Measurements from ENCODE around the gene NEMP1.

NEMP1 gene

DNA sequence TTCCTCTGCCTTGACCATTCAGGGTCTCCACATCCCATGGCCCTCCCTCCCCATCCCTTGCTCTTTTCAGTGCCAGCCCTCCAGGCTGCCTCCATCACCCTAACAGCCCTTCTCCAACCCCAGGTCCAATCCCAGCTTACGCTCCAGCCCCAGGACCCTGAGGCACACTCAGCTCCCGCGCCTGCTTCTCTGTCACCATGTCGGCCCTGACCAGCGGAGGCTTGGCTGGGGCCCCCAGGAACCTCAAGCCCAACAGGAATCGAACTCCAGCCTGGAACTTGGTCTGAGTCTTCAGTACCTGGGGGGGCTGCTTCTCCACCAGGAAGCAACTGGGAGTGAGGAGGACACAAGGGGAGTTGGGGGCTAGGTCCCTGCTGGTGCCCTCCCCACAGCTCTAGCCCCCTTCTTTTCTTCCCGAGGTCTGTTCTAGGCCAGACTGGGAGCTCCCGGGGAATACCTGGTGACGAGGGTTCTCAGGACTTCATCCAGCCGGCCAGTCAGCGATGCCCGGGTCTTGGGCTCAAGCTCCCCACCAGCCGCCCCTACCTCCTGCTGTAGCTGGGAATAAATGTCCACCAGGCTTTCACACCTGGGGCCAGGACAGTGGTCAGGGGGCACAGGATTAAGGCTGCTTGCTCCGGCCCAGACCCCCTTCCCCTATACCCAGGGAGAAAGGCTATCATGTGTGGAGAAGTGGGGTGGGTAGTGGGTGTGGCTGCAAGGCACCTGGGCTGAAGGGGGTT is 26.6 kb upstream of the NEMP1 start:
- Histone ChIP-seq H3K27me3 (ENCODE audit: low read depth, low read length) (no peaks in the 10 kb centered on the region), H3K9me3 (ENCODE audit: control insufficient read depth in 1 of 2, low read length in 2 of 2) (no peaks in the 10 kb centered on the region), H3K4me3 (ENCODE audit: low read depth in 1 of 2, low read length in 2 of 2) (no peak overlapping the region), H3K4me1 (ENCODE audit: control insufficient read depth in 1 of 2, insufficient read depth in 2 of 2, low read length in 2 of 2) (peaks cover 20 to 42% of the 10 kb centered on the region in 2 donors), H3K36me3 (ENCODE audit: control insufficient read depth in 1 of 2, insufficient read depth in 2 of 2, low read length in 2 of 2) (peaks cover 38 to 54% of the 10 kb centered on the region in 2 donors), H3K27ac (ENCODE audit: low read length) (no peak overlapping the region)

DNA sequence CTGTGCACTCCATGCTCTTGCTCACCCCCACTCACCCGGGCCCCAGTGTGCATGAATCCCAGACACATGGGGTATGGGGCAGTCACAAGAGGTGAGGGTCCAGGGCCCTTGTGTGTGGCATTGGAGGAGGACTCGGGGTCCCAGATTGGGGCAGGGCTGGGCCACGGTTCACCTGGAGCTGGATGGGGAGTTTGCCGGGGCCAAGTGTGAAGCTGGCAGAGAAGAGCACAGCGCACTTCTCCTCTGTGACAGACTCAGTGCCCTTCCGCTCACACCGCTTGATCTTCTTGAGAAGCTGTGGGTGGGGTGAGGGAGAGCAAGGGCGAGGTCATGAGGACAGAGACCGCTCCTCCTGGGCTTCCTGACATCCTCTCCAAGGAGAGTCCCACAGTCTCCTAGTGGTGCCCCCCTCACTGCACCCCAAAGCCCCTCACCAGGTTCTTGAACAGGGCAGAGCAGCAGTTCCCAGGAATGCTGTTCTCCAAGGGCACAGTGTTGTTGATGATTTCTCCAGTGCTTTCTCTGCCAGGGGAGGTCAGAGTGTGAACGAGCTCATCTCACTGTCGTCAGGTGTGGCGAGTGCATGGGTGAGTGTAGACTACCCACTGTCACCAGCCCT is 25.8 kb upstream of the NEMP1 start:
- no peak overlapping the region for H3K4me3 ChIP-seq (ENCODE audit: low read depth in 1 of 2, low read length in 2 of 2)
- H3K36me3 ChIP-seq (ENCODE audit: control insufficient read depth in 1 of 2, insufficient read depth in 2 of 2, low read length in 2 of 2): peaks cover 44 to 62% of the 10 kb centered on the region in 2 donors
- no peaks in the 10 kb centered on the region for H3K9me3 ChIP-seq (ENCODE audit: control insufficient read depth in 1 of 2, low read length in 2 of 2)
- peaks cover 13 to 34% of the 10 kb centered on the region in 2 donors for H3K4me1 ChIP-seq (ENCODE audit: control insufficient read depth in 1 of 2, insufficient read depth in 2 of 2, low read length in 2 of 2)
- H3K27me3 ChIP-seq (ENCODE audit: low read depth, low read length): no peaks in the 10 kb centered on the region
- H3K27ac ChIP-seq (ENCODE audit: low read length): no peak overlapping the region

- H3K36me3 ChIP-seq (ENCODE audit: control insufficient read depth in 1 of 2, insufficient read depth in 2 of 2, low read length in 2 of 2): peaks cover 49 to 67% of the 10 kb centered on the region in 2 donors
- peaks cover 11 to 30% of the 10 kb centered on the region in 2 donors for H3K4me1 ChIP-seq (ENCODE audit: control insufficient read depth in 1 of 2, insufficient read depth in 2 of 2, low read length in 2 of 2)
- no peak overlapping the region for H3K4me3 ChIP-seq (ENCODE audit: low read depth in 1 of 2, low read length in 2 of 2)
These were observed 25.3 kb upstream of the NEMP1 start for GRCh38 chr12:57103856-57104255.

DNA sequence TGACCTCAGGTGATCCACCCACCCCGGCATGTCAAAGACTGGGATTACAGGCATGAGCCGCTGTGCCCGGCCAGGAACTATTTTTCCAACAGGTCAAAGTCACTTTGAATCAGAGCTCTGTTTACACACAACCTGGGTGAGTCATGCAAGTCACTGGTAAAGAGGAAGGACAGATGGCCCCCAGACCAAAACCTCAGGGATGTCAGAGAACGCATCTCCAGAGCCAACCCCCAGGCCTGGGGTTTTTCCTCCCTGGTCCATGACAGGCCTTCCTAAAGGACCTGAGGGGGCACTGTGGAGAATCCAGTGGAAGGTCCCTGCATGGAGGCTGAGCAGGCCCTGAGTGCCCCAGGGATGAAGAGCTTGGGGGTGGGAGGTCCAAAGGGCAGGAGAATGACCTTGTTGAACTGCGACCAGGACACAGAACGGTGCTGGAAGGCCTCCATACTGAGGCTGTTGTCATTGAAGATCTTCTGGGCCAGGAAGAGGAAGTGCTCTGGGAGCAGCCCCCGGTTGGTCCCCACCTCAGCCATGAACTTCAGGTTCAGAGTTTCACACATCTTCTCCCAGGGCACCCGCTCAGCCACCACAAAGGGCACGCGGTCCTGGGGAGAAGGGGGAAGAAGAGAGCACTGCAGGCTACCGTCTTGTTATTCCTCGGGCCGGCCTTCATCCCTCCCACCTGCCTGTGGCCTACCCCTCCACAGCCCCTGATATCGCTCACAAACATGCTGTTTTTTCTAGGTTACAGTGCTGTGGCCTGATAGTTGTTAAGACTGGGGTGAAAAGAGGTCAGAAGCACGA is 23.5 kb upstream of the NEMP1 start:
- Histone ChIP-seq H3K36me3 (ENCODE audit: control insufficient read depth in 1 of 2, insufficient read depth in 2 of 2, low read length in 2 of 2) (peaks cover 59 to 77% of the 10 kb centered on the region in 2 donors), H3K9me3 (ENCODE audit: control insufficient read depth in 1 of 2, low read length in 2 of 2) (no peaks in the 10 kb centered on the region), H3K27me3 (ENCODE audit: low read depth, low read length) (no peaks in the 10 kb centered on the region), H3K27ac (ENCODE audit: low read length) (no peak overlapping the region), H3K4me1 (ENCODE audit: control insufficient read depth in 1 of 2, insufficient read depth in 2 of 2, low read length in 2 of 2) (peaks cover 0 to 14% of the 10 kb centered on the region in 2 donors), H3K4me3 (ENCODE audit: low read depth in 1 of 2, low read length in 2 of 2) (no peak overlapping the region)

More at GRCh38 chr12:57103856-57104255, 25.3 kb upstream of the NEMP1 start:
- Histone ChIP-seq H3K27me3 (ENCODE audit: low read depth, low read length) (no peaks in the 10 kb centered on the region), H3K9me3 (ENCODE audit: control insufficient read depth in 1 of 2, low read length in 2 of 2) (no peaks in the 10 kb centered on the region), H3K27ac (ENCODE audit: low read length) (no peak overlapping the region)

DNA sequence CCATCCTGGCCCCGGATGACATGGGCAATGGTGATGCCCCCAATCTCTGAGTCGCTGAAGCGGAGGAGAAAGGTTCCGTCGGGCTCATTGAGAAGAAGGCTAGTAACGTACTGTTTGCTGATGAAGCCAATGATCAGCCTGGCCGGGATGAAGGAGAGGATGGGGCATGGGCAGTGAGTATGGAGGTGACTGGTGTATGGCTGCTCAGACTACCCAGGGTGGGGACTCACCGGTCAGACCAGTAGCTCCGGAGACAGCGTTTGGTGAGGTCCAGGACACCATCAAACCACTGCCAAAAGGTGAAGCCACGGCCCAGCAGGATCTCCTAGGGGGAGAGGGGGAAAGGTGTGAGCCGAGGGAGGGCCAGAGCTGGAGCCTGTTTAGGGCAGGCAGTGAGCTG is 21.2 kb upstream of the NEMP1 start:
- Histone ChIP-seq H3K9me3 (ENCODE audit: control insufficient read depth in 1 of 2, low read length in 2 of 2) (no peaks in the 10 kb centered on the region), H3K27me3 (ENCODE audit: low read depth, low read length) (no peaks in the 10 kb centered on the region), H3K4me3 (ENCODE audit: low read depth in 1 of 2, low read length in 2 of 2) (no peak overlapping the region), H3K4me1 (ENCODE audit: control insufficient read depth in 1 of 2, insufficient read depth in 2 of 2, low read length in 2 of 2) (peaks cover under 1% of the 10 kb centered on the region in 2 donors), H3K27ac (ENCODE audit: low read length) (peak overlapping the region; percentile 23), H3K36me3 (ENCODE audit: control insufficient read depth in 1 of 2, insufficient read depth in 2 of 2, low read length in 2 of 2) (peaks cover 53 to 69% of the 10 kb centered on the region in 2 donors)

DNA sequence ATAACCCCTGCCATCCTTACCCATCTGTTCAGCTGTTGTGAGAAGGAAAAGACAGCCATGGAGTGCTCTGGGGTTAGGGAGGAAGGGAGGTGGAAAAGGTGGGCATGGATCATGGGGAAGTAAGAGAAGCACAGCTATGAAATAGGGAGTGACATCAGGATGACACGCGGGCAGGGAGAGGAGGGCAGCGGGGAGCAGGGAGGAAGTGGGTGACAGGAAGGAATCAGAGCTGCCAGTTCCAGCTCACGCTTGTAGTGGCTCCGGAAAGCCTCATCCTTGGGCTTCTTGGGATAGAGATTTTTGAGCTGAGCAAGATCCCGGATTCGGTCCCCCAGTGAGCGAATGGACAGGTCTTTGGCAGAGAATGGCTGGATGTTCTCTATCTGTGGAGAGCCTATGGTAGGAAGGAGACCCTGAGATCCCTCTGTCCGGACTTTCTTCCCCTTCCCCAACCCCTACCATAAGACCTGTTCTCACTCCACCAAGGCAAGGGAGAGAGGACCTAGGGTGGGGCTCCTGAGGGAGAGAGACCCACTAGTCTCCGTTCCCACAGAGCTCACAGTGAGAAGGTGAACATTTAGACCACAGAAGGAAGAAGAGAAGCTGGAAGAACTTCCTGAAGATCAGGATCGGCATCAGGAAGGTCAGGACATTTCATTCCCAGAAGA is 20.6 kb upstream of the NEMP1 start:
- Histone ChIP-seq H3K9me3 (ENCODE audit: control insufficient read depth in 1 of 2, low read length in 2 of 2) (no peaks in the 10 kb centered on the region), H3K4me3 (ENCODE audit: low read depth in 1 of 2, low read length in 2 of 2) (no peak overlapping the region), H3K36me3 (ENCODE audit: control insufficient read depth in 1 of 2, insufficient read depth in 2 of 2, low read length in 2 of 2) (peaks cover 52 to 63% of the 10 kb centered on the region in 2 donors), H3K27ac (ENCODE audit: low read length) (no peak overlapping the region), H3K27me3 (ENCODE audit: low read depth, low read length) (no peaks in the 10 kb centered on the region), H3K4me1 (ENCODE audit: control insufficient read depth in 1 of 2, insufficient read depth in 2 of 2, low read length in 2 of 2) (peaks cover 5 to 7% of the 10 kb centered on the region in 2 donors)

- Histone ChIP-seq H3K36me3 (ENCODE audit: control insufficient read depth in 1 of 2, insufficient read depth in 2 of 2, low read length in 2 of 2) (peaks cover 52 to 57% of the 10 kb centered on the region in 2 donors), H3K27ac (ENCODE audit: low read length) (no peak overlapping the region), H3K27me3 (ENCODE audit: low read depth, low read length) (no peaks in the 10 kb centered on the region), H3K9me3 (ENCODE audit: control insufficient read depth in 1 of 2, low read length in 2 of 2) (no peaks in the 10 kb centered on the region), H3K4me1 (ENCODE audit: control insufficient read depth in 1 of 2, insufficient read depth in 2 of 2, low read length in 2 of 2) (peaks cover 5 to 13% of the 10 kb centered on the region in 2 donors), H3K4me3 (ENCODE audit: low read depth in 1 of 2, low read length in 2 of 2) (no peak overlapping the region)
These were observed 20.0 kb upstream of the NEMP1 start for GRCh38 chr12:57098546-57098945.

DNA sequence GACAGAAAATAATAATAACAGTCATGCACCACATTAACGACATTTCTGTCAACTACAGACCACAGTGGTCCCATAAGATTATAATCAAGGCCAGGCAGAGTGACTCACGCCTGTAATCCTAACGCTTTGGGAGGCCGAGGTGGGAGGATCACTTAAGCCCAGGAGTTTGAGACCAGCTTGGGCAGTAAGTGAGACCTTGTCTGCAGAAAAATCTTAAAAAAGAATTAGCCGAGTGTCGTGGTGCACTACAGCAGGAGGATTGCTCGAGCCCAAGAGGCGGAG is 18.9 kb upstream of the NEMP1 start:
- H3K9me3 ChIP-seq (ENCODE audit: control insufficient read depth in 1 of 2, low read length in 2 of 2): no peaks in the 10 kb centered on the region
- no peak overlapping the region for H3K27ac ChIP-seq (ENCODE audit: low read length)
- H3K36me3 ChIP-seq (ENCODE audit: control insufficient read depth in 1 of 2, insufficient read depth in 2 of 2, low read length in 2 of 2): peaks cover 56 to 65% of the 10 kb centered on the region in 2 donors
- no peak overlapping the region for H3K4me3 ChIP-seq (ENCODE audit: low read depth in 1 of 2, low read length in 2 of 2)
- H3K4me1 ChIP-seq (ENCODE audit: control insufficient read depth in 1 of 2, insufficient read depth in 2 of 2, low read length in 2 of 2): peaks cover 5 to 23% of the 10 kb centered on the region in 2 donors
- H3K27me3 ChIP-seq (ENCODE audit: low read depth, low read length): no peaks in the 10 kb centered on the region

DNA sequence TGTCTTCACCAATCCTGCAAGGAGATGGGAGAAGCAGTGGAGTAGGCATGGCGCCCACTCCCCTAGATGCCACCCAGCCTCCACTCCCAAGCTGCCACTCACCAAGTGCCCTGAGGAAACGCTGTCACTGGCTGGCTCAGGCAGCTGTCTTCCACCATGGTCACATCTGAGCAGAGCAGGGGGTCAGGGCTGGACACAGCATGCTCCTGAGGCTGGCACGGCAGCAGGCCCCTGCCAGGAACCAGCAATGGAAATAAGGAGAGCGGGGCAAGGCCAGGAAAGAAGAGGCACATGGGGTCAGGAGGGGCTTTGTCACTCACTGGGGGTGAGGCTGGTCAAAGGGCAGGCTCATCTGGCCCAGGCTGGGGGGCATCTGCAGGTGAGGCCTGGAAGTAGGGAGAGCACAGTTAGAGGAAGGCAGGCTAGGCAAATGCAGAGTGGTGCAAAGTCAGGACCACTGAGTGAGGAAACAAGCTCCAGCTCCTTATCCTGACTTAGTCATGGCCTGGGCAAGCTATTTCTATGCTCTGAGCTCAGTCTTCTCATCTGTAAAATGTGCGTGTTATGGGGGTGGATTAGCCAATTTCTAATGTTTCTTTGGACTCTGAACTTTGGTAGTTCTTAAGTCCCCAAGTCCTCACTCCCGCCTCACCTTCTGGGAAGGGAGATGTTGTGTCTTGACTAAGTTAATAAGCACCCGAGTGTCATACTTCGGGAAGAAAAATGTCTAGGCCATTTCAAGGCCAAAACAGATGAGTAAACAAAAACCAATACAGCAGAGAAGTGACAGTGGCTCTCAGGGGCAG is 18.4 kb upstream of the NEMP1 start:
- Histone ChIP-seq H3K4me3 (ENCODE audit: low read depth in 1 of 2, low read length in 2 of 2) (no peak overlapping the region), H3K27ac (ENCODE audit: low read length) (no peak overlapping the region), H3K27me3 (ENCODE audit: low read depth, low read length) (no peaks in the 10 kb centered on the region), H3K4me1 (ENCODE audit: control insufficient read depth in 1 of 2, insufficient read depth in 2 of 2, low read length in 2 of 2) (peaks cover 8 to 28% of the 10 kb centered on the region in 2 donors), H3K36me3 (ENCODE audit: control insufficient read depth in 1 of 2, insufficient read depth in 2 of 2, low read length in 2 of 2) (peaks cover 61 to 65% of the 10 kb centered on the region in 2 donors), H3K9me3 (ENCODE audit: control insufficient read depth in 1 of 2, low read length in 2 of 2) (no peaks in the 10 kb centered on the region)

- H3K4me1 ChIP-seq (ENCODE audit: control insufficient read depth in 1 of 2, insufficient read depth in 2 of 2, low read length in 2 of 2): peaks cover 12 to 37% of the 10 kb centered on the region in 2 donors
- H3K27me3 ChIP-seq (ENCODE audit: low read depth, low read length): no peaks in the 10 kb centered on the region
- peaks cover 69 to 71% of the 10 kb centered on the region in 2 donors for H3K36me3 ChIP-seq (ENCODE audit: control insufficient read depth in 1 of 2, insufficient read depth in 2 of 2, low read length in 2 of 2)
- H3K27ac ChIP-seq (ENCODE audit: low read length): no peak overlapping the region
- no peaks in the 10 kb centered on the region for H3K9me3 ChIP-seq (ENCODE audit: control insufficient read depth in 1 of 2, low read length in 2 of 2)
- no peak overlapping the region for H3K4me3 ChIP-seq (ENCODE audit: low read depth in 1 of 2, low read length in 2 of 2)
These were observed 17.5 kb upstream of the NEMP1 start for GRCh38 chr12:57096099-57096572.

Data from muscle layer of duodenum (tissue), 2 donors.